Panc1 (cell line): ENCODE measurements around the gene INTS3. TPM values are rescaled to one million over a fixed set of nuclear protein-coding genes. Genes with fewer than 3 reads are reported as not detected.

Experiments
- ATAC-seq: fragments of 200-7000 bp; cut with Tn5 transposase; 2 replicates; pipeline ENCODE4 v1.9.1; 2020; ENCODE audit warnings: mild to moderate bottlenecking, moderate library complexity
- BruUV-seq: library from RNA; stranded (reverse); fragments of 400-500 nt; replicated peaks from 2 replicates; lab custom pipeline; 2021; lab: Mats Ljungman, UMichigan
- CTCF ChIA-PET: fragments of 300-600 bp; sonication (Branson Sonifier 250); formaldehyde crosslinking; loops from one replicate; lab custom pipeline; 2022; ENCODE audit warnings: antibody characterized with exemption; lab: Charles Lee
- POLR2A ChIA-PET: fragments of 300-600 bp; sonication (Branson Sonifier 250); formaldehyde crosslinking; loops from one replicate; lab custom pipeline; 2022; ENCODE audit warnings: antibody characterized with exemption; lab: Charles Lee
- DNase-seq: peaks from one replicate; pipeline ENCODE4 v3.0.0-alpha.2; 2010; ENCODE audit warnings: low read depth, low spot score
- H3K27ac ChIP-seq: 2 replicates; pipeline ENCODE4 v1.5.1; 2011; ENCODE audit warnings: mild to moderate bottlenecking, low read length, inconsistent platforms
- H3K27me3 ChIP-seq: fragments of 200-500 bp; sonication (Bioruptor generic); 2 replicates; pipeline ENCODE4 v1.6.0; 2014; ENCODE audit warnings: low read length, inconsistent platforms; ENCODE audit not compliant: control insufficient read depth, insufficient read depth
- H3K36me3 ChIP-seq: fragments of 200-500 bp; sonication (Bioruptor generic); 2 replicates; pipeline ENCODE4 v1.5.1; 2014; ENCODE audit warnings: inconsistent platforms, mild to moderate bottlenecking, low read length, moderate library complexity; ENCODE audit not compliant: control insufficient read depth, insufficient read depth
- H3K4me1 ChIP-seq: 2 replicates; pipeline ENCODE4 v1.5.1; 2011; ENCODE audit warnings: inconsistent platforms, mild to moderate bottlenecking, low read length, moderate library complexity; ENCODE audit not compliant: control insufficient read depth, insufficient read depth
- H3K4me3 ChIP-seq, 2 experiments: 2 replicates each; pipeline ENCODE4 v1.5.1; 2011 to 2012; ENCODE audit warnings: low read depth in 2 of 2, low read length in 2 of 2, mild to moderate bottlenecking in 2 of 2, inconsistent platforms in 1 of 2, moderate library complexity in 1 of 2
- H3K9me3 ChIP-seq: fragments of 200-500 bp; sonication (Bioruptor generic); 2 replicates; pipeline ENCODE4 v1.5.1; 2014; ENCODE audit warnings: low read depth, mild to moderate bottlenecking, inconsistent platforms, low read length, moderate library complexity; ENCODE audit not compliant: control insufficient read depth, insufficient read depth
- CTCF ChIP-seq: fragments of 450-650 bp; IDR thresholded peaks from 2 replicates; pipeline ENCODE4 v1.5.1; 2017; ENCODE audit warnings: mild to moderate bottlenecking
- POLR2AphosphoS5 ChIP-seq: IDR thresholded peaks from 2 replicates; pipeline ENCODE4 v1.6.1; 2012; ENCODE audit warnings: mild to moderate bottlenecking, low read depth, low read length, moderate library complexity
- REST ChIP-seq, 2 experiments: IDR thresholded peaks; 2 replicates each; pipeline ENCODE4 v1.6.1; 2011 to 2012; ENCODE audit warnings: low read depth in 2 of 2, control low read depth in 1 of 2, low read length in 1 of 2, mild to moderate bottlenecking in 1 of 2, moderate library complexity in 1 of 2; ENCODE audit not compliant: insufficient read depth in 1 of 2
- SIN3A ChIP-seq: IDR thresholded peaks from 2 replicates; pipeline ENCODE4 v1.6.1; 2012; ENCODE audit warnings: low read depth, mild to moderate bottlenecking, low read length, moderate library complexity, borderline replicate concordance; ENCODE audit not compliant: insufficient read depth
- TCF7L2 ChIP-seq: IDR thresholded peaks from 2 replicates; pipeline ENCODE4 v1.6.1; 2011; ENCODE audit warnings: mild to moderate bottlenecking, low read depth, low read length, inconsistent platforms
- in situ Hi-C: cut with HindIII; loops from 2 replicates; pipeline ENCODE4 v1.10.0; 2016; ENCODE audit warnings: low sequenced_read_pairs, low pct_unique_long_range_greater_than_20kb
- intact Hi-C: fragments of 100-400 bp; cut with micrococcal nuclease; formaldehyde crosslinking; loops from one replicate; pipeline ENCODE4 v1.10.0; 2022; ENCODE audit not compliant: unreplicated experiment
- total RNA-seq: library from RNA; stranded (reverse); gene quantifications from one replicate; pipeline ENCODE4 v1.2.1, GENCODE V29; 2021; ENCODE audit not compliant: unreplicated experiment

The INTS3 gene
- total RNA-seq, 1 experiment from 2014 or later = 77.3 TPM

GRCh38 chr1:153745417-153745816, 17.6 kb downstream of the INTS3 start:
- POLR2A ChIA-PET = no interaction called here
- in situ Hi-C loops = no loop called here
- Histone ChIP-seq H3K4me1 (no peaks in the 10 kb centered on the region), H3K27me3 (no peaks in the 10 kb centered on the region), H3K27ac (no peak overlapping the region), H3K36me3 (peaks cover 10% of the 10 kb centered on the region), H3K4me3 (no peak overlapping the region), H3K9me3 (no peaks in the 10 kb centered on the region)
- intact Hi-C loops = no loop called here
- ATAC-seq (no peak), DNase-seq (no peak)
- CTCF ChIA-PET = no interaction called here
- TF ChIP-seq TCF7L2 = no peak
- BruUV-seq = no TSS peak

- no peak for TF ChIP-seq POLR2AphosphoS5
- ChIA-PET CTCF (no interaction called here), POLR2A (no interaction called here)
- Histone ChIP-seq H3K36me3 (peaks cover 17% of the 10 kb centered on the region), H3K4me3 (no peak overlapping the region), H3K4me1 (no peaks in the 10 kb centered on the region), H3K27me3 (no peaks in the 10 kb centered on the region), H3K27ac (no peak overlapping the region), H3K9me3 (no peaks in the 10 kb centered on the region)
- BruUV-seq = no TSS peak
- in situ Hi-C loops = no loop called here
- ATAC-seq = no peak
- intact Hi-C loops = no loop called here
- DNase-seq = no peak
Measured at GRCh38 chr1:153746174-153746573, 18.3 kb downstream of the INTS3 start.

- POLR2A ChIA-PET = interaction anchor here (0.5 kb wide), 1 partner anchor 181 kb away, joined by 3 read pairs; no protein-coding TSS in a partner anchor
- Histone ChIP-seq H3K4me3 (no peak overlapping the region), H3K4me1 (no peaks in the 10 kb centered on the region), H3K27me3 (no peaks in the 10 kb centered on the region), H3K36me3 (peaks cover 27% of the 10 kb centered on the region), H3K9me3 (no peaks in the 10 kb centered on the region), H3K27ac (no peak overlapping the region)
- intact Hi-C loops = loop anchor here (1.0 kb wide), 1 partner anchor 72 kb away; no protein-coding TSS in a partner anchor
- CTCF ChIA-PET = interaction anchor here (0.7 kb wide), 1 partner anchor 13 kb away, joined by 3 read pairs; no protein-coding TSS in a partner anchor
- in situ Hi-C loops = no loop called here
- no peak for DNase-seq
- no TSS peak for BruUV-seq
- ATAC-seq = peak; percentile 7; the same call in 1 of the 2 replicates
- TF ChIP-seq SIN3A (no peak), TCF7L2 (no peak), CTCF (no peak), REST (IDR thresholded peaks at IDR 0.05; ENCODE audit: insufficient read depth in 1 of 2, low read depth in 2 of 2, low read length in 1 of 2) (no peak), POLR2AphosphoS5 (no peak)
Measured at GRCh38 chr1:153748903-153749302, 21.1 kb downstream of the INTS3 start.
